ENCODE data around the gene PHC1.

Gene PHC1

GRCh38 chr12:8914033-8914715, at the start of gene PHC1:
Gene PHC1 (plus strand): TSS chr12:8914509. CDS start chr12:8917678, 3,169 bp downstream.
- TF ChIP-seq, protein P1, sequence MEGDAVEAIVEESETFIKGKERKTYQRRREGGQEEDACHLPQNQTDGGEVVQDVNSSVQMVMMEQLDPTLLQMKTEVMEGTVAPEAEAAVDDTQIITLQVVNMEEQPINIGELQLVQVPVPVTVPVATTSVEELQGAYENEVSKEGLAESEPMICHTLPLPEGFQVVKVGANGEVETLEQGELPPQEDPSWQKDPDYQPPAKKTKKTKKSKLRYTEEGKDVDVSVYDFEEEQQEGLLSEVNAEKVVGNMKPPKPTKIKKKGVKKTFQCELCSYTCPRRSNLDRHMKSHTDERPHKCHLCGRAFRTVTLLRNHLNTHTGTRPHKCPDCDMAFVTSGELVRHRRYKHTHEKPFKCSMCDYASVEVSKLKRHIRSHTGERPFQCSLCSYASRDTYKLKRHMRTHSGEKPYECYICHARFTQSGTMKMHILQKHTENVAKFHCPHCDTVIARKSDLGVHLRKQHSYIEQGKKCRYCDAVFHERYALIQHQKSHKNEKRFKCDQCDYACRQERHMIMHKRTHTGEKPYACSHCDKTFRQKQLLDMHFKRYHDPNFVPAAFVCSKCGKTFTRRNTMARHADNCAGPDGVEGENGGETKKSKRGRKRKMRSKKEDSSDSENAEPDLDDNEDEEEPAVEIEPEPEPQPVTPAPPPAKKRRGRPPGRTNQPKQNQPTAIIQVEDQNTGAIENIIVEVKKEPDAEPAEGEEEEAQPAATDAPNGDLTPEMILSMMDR (IDR thresholded peaks at IDR 0.05): peak; percentile 34; the same call in 1 of the 2 replicates

DNA sequence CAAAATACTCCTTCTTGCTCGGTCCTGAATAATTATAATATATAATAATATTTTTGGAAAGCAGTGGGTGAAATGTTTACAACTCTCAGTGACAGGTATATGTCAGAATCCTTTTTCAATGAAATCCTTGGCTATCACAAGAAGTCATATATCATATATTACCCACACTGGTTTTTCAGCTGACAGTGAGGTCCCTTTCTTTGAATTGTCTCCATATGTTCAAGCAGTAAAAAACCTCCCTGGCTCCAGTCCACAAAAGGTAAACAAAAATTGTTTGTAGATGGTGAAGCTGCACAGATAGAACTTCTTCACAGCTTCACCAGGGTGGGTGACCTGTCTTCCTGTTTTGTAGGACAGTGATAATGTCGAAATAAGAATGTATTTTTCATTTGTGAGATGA, 47.9 kb upstream of the PHC1 start:
- TF ChIP-seq, protein P1 (IDR thresholded peaks at IDR 0.05): no peak

DNA sequence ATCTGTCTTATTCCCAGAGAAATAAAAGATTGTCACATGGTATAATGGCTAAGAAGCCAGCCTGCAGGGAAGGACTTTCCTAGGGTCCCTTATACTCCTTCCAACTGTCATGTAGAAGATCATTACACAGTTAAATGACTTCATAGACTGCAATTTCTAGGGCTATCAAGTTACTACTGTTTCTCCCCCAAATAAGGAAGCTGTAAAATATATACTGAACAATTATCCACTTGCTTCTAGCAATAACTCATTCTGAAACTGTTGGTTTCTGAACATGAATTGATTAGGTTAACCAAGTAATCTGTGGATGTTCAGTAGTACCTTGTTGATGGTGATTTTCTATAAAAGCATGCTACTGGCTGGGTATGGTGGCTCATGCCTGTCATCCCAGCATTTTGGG, 47.3 kb upstream of the PHC1 start:
- TF ChIP-seq, protein P1 (IDR thresholded peaks at IDR 0.05): no peak

GRCh38 chr12:8867786-8868185, 46.5 kb upstream of the PHC1 start:
- TF ChIP-seq, protein P1 (IDR thresholded peaks at IDR 0.05): no peak

DNA sequence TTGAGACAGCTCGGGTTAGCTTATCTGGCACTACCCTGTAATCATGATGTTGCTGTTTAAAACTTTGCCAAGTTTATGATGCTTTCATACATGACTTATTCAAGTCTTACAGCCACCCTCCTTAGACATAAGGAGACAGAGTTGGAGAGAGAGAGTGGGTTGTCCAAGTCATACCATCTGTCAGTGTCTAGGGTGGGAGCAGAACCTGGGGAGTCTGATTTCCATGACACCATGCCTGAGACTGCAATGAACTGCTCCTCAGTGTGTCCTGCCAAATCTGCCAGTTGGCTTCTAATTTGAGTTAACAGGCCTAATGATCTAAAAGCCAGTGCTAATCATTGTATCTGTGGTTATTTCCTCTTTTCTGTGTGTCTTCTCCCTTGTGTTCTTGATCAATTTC, 43.7 kb upstream of the PHC1 start:
- TF ChIP-seq, protein P1 (IDR thresholded peaks at IDR 0.05): no peak

DNA sequence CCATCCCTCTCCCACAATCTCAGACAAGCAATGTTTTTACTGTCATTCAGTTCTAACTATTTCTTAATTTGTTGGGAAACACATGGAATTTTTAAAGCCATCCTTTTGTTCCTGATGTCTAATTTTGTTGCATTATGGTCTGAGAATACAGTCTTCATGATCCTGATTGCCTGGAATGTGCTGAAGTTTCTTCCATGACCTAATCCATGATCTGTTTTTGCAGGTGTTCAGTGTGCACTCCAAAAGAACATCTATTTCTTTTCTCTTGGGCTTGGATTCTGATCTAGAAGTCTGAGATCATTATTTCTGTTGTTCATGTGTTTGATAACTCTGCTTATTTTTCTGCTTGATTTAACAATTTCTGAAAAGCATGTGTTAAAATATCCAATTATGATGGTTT, 43.2 kb upstream of the PHC1 start:
- TF ChIP-seq, protein P1 (IDR thresholded peaks at IDR 0.05): no peak

DNA sequence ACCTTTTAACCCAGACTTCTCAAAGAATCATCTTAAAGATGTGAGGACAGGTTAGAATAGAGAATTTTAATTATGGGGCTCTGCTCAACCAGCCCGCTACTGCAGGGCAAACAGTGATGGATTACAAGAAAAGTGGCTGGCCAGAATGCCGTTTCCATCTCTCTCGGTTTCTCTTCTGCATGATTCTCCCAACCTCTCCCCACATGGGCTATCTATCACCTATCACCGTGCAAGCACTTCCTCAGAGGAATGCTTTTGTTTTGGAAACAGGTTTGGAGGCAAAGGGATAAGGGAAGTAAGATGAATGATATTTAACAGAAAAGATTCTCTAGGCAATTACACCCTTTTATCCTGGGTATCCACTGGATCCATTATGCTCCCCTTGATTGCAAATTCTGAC, 37.4 kb upstream of the PHC1 start:
- TF ChIP-seq, protein P1 (IDR thresholded peaks at IDR 0.05): no peak

All from LNCAP (cell line).